Stomach smooth muscle (tissue), 2 donors: Measurements from ENCODE around the gene SYCP2.

ENCODE experiments used
- H3K27ac ChIP-seq: one replicate; pipeline ENCODE4 v1.7.0; 2013; ENCODE audit warnings: mild to moderate bottlenecking, low read length, inconsistent platforms
- H3K27me3 ChIP-seq, 2 donors: one replicate each; pipeline ENCODE4 v1.7.0; 2013; ENCODE audit warnings: low read length in 2 of 2; ENCODE audit not compliant: insufficient read depth in 2 of 2, control insufficient read depth in 1 of 2
- H3K36me3 ChIP-seq, 2 donors: one replicate each; pipeline ENCODE4 v1.7.0; 2013; ENCODE audit warnings: low read length in 2 of 2; ENCODE audit not compliant: control insufficient read depth in 2 of 2, insufficient read depth in 2 of 2
- H3K4me1 ChIP-seq: one replicate; pipeline ENCODE4 v1.7.0; 2013; ENCODE audit warnings: low read length; ENCODE audit not compliant: control insufficient read depth, insufficient read depth
- H3K4me3 ChIP-seq, 2 donors: one replicate each; pipeline ENCODE4 v1.7.0; 2013; ENCODE audit warnings: low read length in 2 of 2
- H3K9ac ChIP-seq, 2 donors: one replicate each; pipeline ENCODE4 v1.7.0; 2013; ENCODE audit warnings: low read length in 2 of 2, mild to moderate bottlenecking in 1 of 2
- H3K9me3 ChIP-seq, 2 donors: one replicate each; pipeline ENCODE4 v1.7.0; 2013; ENCODE audit warnings: low read length in 2 of 2; ENCODE audit not compliant: control insufficient read depth in 2 of 2
- donor health status: healthy.
- donor health status: Pancreatic carcinoma.

SYCP2 gene

DNA sequence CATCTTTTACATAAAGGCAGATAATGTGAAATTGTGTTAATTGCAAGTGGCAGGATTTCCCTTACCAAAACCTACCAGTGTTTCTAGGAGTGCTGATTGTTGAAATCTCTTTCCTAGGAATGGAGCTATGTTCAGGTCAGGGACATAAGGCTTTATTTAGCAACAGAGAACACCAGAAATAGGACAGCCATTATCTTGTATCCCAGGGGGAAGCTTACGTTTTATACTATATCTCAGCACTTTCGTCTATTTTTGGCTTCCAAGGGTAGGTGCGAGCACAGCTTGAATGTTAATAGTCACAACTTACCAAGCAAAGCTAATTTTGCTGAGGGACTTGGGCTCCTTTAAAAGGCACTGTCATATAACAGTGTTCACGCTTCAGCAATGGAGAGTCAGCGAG, 94.0 kb downstream of the SYCP2 start:
- no peak overlapping the region for H3K9ac ChIP-seq
- no peak overlapping the region for H3K27ac ChIP-seq
- H3K9me3 ChIP-seq: no peaks in the 10 kb centered on the region
- no peaks in the 10 kb centered on the region for H3K36me3 ChIP-seq
- H3K4me3 ChIP-seq: no peak overlapping the region
- peaks cover 9% of the 10 kb centered on the region for H3K4me1 ChIP-seq
- H3K27me3 ChIP-seq: peaks cover 23% of the 10 kb centered on the region in 2 donors

DNA sequence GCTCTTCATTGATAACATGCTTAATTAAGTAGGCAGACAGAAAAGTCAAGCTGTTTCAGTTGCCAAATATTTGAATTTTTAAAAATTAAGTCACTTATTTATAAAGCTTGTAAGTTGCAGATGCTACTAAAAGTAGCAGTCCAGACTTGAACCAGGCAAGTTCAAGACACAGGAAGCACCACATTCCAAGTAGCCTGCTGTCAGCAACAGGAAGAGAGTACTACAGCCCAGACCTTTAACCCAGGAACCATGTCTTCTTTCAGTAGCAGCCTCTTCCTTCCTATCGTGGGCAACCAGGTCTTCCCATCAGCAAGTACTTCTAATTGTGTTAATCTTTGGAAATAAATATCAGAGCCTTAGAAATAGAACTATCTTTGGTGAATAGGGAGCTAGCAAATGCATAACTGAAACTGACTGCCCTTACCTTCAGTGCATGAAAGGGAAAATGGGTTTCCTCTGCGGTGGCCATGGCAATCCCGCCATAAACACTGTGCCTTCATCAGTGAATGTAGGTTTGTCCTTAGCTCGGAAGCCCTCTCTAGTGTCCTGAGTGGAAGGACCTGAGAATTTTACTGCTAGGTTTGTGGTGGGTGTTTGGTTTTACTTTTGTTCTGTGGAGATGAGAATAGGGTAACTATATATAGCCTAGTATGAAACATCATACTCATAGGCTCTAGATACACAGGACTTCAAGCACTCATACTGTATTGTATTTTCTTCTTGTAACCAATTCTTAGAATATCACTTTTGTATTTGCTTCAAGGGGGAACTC, 95.6 kb downstream of the SYCP2 start:
- no peaks in the 10 kb centered on the region for H3K9me3 ChIP-seq
- H3K9ac ChIP-seq: no peak overlapping the region
- peaks cover 23 to 24% of the 10 kb centered on the region in 2 donors for H3K27me3 ChIP-seq
- no peak overlapping the region for H3K4me3 ChIP-seq
- H3K27ac ChIP-seq: no peak overlapping the region
- H3K36me3 ChIP-seq: no peaks in the 10 kb centered on the region
- H3K4me1 ChIP-seq: peaks cover 9% of the 10 kb centered on the region

GRCh38 chr20:59836767-59837166, 96.7 kb downstream of the SYCP2 start:
- H3K27me3 ChIP-seq: peaks cover 17 to 25% of the 10 kb centered on the region in 2 donors
- H3K4me1 ChIP-seq: peaks cover 9% of the 10 kb centered on the region
- H3K4me3 ChIP-seq: no peak overlapping the region
- H3K27ac ChIP-seq: no peak overlapping the region
- no peaks in the 10 kb centered on the region for H3K9me3 ChIP-seq
- H3K9ac ChIP-seq: no peak overlapping the region
- no peaks in the 10 kb centered on the region for H3K36me3 ChIP-seq

- Histone ChIP-seq H3K4me1 (peaks cover 9% of the 10 kb centered on the region), H3K4me3 (peak overlapping the region in 1 of 2 donors; percentile 58), H3K9ac (no peak overlapping the region)
These were observed 97.7 kb downstream of the SYCP2 start for GRCh38 chr20:59835448-59836395.

GRCh38 chr20:59835057-59835447, 98.4 kb downstream of the SYCP2 start:
- no peak overlapping the region for H3K9ac ChIP-seq
- H3K4me1 ChIP-seq: peaks cover 9% of the 10 kb centered on the region
- H3K27ac ChIP-seq: no peak overlapping the region
- peaks cover 11 to 23% of the 10 kb centered on the region in 2 donors for H3K27me3 ChIP-seq
- H3K36me3 ChIP-seq: no peaks in the 10 kb centered on the region
- H3K9me3 ChIP-seq: no peaks in the 10 kb centered on the region
- no peak overlapping the region for H3K4me3 ChIP-seq

More at GRCh38 chr20:59835448-59836395, 97.7 kb downstream of the SYCP2 start:
- Histone ChIP-seq H3K27me3 (peaks cover 16 to 27% of the 10 kb centered on the region in 2 donors), H3K27ac (no peak overlapping the region), H3K9me3 (no peaks in the 10 kb centered on the region), H3K36me3 (no peaks in the 10 kb centered on the region)

DNA sequence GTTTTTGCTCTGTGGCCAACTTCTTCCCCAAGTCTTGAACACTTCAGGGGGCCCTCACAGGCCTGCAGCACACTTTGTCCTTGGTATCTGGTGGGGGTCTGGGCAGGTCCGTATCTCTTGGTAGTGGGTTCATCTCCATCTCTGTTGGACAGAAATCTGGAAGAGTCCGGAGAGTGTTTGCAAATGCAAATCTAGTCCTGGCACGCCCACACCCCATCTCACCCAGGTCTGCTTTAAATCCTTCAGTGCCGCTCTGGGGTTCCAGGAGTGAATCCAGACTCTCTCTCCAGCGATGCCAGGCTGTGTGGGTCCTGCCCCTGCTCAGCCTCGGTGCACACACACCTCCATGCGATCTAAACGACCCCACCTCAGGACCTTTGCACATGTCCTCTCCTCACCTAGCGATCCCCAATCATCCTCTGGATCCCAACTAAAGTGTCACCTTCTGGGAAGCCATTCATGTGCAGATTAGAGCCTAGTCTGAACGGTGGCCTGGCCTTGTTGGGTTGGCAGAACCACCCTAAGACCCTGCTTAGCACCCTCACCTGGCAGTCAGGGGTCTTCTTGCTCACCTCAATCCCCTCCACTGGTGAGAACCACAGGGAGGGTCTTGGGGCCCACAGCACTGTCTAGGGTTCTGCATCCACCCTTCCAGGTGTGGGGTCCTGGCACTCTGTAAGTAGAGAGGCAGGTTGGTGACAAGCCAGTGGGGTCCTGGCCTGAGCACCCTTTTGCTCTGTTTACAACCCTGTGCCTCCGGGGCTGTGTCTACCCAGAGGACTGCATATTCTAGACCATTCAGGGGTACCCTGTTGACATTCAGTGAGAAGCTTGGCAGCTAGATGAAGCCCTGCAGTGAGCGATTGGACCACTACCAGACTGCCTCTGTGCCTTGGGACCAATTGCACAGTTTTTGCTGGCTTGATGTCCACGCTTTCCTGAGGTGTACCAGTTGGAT, 100.8 kb downstream of the SYCP2 start:
- Histone ChIP-seq H3K9me3 (no peaks in the 10 kb centered on the region), H3K9ac (no peak overlapping the region), H3K4me3 (no peak overlapping the region), H3K27ac (no peak overlapping the region), H3K4me1 (peaks cover 9% of the 10 kb centered on the region), H3K27me3 (peaks cover 0 to 12% of the 10 kb centered on the region in 2 donors), H3K36me3 (no peaks in the 10 kb centered on the region)

- no peak overlapping the region for H3K4me3 ChIP-seq
- H3K27ac ChIP-seq: no peak overlapping the region
- H3K4me1 ChIP-seq: peaks cover 9% of the 10 kb centered on the region
- H3K27me3 ChIP-seq: peaks cover 0 to 9% of the 10 kb centered on the region in 2 donors
- no peaks in the 10 kb centered on the region for H3K9me3 ChIP-seq
- no peaks in the 10 kb centered on the region for H3K36me3 ChIP-seq
- H3K9ac ChIP-seq: no peak overlapping the region
These were observed 101.5 kb downstream of the SYCP2 start for GRCh38 chr20:59831916-59832270.

DNA sequence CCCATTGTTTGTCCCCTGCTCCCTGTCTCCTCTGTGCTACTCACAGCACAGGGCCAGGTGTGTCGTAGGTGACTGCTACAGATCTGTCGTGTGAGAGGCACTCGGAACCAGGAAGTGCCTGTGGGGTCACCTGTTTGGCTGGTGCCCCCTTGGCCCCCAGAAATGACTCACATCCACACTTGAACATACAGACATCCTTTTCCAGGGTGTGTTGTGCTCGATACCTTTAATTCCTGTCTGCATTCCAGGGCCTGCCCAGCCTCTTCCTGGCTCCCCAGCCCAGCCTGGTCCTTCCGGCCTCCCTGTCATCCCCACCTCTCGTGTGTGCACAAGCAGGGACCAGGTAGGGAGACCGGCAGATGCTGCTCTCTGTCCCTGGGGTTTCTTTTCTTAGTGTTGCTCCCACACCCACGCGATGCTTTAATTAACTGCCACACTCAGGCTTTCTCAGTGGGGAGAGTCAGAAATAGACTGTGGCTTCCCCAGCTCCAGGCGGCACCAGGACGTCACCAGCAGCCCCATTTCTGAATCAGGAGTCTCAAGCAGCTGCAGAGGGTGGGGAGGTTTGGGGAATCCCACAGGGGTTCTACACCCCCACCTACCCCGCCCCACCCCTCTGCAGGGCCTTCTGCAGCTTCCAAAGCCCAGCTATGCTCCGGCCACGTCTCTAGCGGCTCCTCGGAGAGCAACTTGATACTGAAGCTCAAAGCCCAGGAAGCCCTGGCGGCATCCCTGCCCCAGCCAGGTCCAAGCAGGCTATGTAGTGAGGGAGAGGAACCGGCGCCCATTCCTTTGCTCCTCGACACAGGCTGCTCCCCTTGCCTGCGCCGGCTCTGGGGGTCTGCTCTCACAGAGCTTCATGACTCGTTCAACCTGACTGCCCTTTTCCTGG, 102.2 kb downstream of the SYCP2 start:
- Histone ChIP-seq H3K9ac (no peak overlapping the region), H3K9me3 (no peaks in the 10 kb centered on the region), H3K4me1 (peaks cover 9% of the 10 kb centered on the region), H3K27me3 (peaks cover 0 to 7% of the 10 kb centered on the region in 2 donors), H3K36me3 (no peaks in the 10 kb centered on the region), H3K27ac (no peak overlapping the region), H3K4me3 (no peak overlapping the region)

- H3K27me3 ChIP-seq: peaks cover 0 to 5% of the 10 kb centered on the region in 2 donors
- H3K4me1 ChIP-seq: peaks cover 2% of the 10 kb centered on the region
- no peaks in the 10 kb centered on the region for H3K36me3 ChIP-seq
- no peak overlapping the region for H3K27ac ChIP-seq
- no peak overlapping the region for H3K9ac ChIP-seq
- H3K9me3 ChIP-seq: no peaks in the 10 kb centered on the region
- H3K4me3 ChIP-seq: no peak overlapping the region
These were observed 102.8 kb downstream of the SYCP2 start for GRCh38 chr20:59830665-59831023.
